H54 (cell line): ENCODE measurements around the gene KATNIP.
"Not testable (repeated sequence)": the region's sequence is repeated elsewhere in the genome, so short reads cannot be mapped to it uniquely, and the experiment has no call there.

ENCODE experiments used
- DNase-seq: peaks from one replicate; pipeline ENCODE4 v3.0.0; 2011; ENCODE audit warnings: low spot score, mixed read lengths; ENCODE audit not compliant: insufficient read length
- FAIRE-seq: peaks from 3 replicates; lab custom pipeline; 2011; peaks lifted over from hg19 to GRCh38; lab: Jason Lieb, UNC
- POLR2A ChIP-seq: IDR thresholded peaks from 2 replicates; pipeline ENCODE4 v1.6.1; 2011; ENCODE audit warnings: low read depth, mild to moderate bottlenecking, low read length

The KATNIP gene

DNA sequence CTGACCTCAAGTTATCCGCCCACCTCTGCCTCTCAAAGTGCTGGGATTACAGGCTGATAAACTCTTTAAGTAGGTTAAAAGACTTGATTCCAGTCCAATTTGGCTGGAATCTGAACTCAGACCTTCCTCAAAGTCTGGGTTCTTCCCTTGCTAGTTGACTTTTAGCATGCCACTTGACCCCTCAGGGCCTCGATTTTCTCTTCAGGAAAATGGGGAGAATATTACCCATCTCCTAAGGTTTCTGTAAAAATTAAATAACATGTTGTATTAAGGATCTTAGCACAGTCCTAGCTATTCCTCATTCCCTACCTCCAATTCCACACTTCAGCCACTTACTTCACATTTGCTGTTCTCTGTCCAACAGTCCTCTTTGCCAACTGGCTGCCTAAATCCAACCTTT, 2.1 kb upstream of the KATNIP start:
- FAIRE-seq: no peak

DNA sequence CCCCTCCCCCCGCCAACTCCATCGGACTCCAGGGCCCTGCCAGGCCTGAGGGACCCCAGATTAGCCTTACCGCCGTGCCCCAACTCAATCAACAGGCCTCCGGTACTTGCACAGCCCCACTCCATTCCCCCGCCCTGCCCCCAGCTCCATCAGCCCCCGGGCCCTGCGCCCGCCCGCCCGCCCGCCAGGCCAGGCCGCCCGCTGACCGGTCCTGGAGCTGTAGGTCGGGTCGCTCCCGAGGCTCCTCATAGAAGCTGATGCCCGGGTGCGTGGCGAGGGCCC, 539 bp upstream of the KATNIP start:
- DNase-seq (no peak), FAIRE-seq (no peak)
- TF ChIP-seq POLR2A: no peak

More for the DNA sequence above, 2.1 kb upstream of the KATNIP start:
- DNase-seq: no peak
- no peak for TF ChIP-seq POLR2A

DNA sequence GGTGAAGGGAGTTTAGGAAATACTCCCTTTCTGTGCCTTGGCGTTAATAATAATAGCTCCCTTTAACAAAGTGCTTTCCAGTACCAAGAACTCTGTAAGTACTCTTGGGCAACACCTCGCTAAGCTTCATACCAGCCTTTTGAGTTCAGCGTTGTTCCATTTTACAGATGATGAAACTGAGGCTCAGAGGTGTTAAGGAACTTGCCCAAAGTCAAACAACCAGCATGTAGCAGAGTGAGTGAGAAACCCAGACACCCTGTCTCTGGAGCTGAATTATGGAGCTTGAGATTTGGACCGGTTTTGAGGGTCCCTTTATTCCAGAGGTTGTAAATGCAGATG, 607 bp downstream of the KATNIP start:
- TF ChIP-seq POLR2A: no peak
- DNase-seq (no peak), FAIRE-seq (no peak)

DNA sequence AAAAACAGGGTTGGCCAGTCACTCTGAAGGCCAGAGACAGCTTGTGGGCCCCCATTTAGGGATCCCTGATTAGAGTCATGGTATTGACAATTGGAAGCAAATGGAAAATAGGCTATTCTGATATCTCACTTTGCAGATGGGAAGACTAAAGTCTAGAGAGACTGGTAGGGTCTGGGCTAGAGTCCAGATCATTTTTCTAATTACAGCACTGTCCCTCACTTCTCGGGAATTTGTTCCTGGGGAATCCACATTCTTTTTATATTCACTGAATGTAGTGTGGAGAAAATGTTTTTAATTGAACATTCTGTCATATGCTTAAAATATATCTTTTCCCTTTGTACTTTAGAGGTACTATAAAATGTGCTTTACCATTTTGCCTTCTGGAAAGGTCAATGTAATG, 1.1 kb downstream of the KATNIP start:
- TF ChIP-seq POLR2A: no peak
- DNase-seq (no peak), FAIRE-seq (no peak)

DNA sequence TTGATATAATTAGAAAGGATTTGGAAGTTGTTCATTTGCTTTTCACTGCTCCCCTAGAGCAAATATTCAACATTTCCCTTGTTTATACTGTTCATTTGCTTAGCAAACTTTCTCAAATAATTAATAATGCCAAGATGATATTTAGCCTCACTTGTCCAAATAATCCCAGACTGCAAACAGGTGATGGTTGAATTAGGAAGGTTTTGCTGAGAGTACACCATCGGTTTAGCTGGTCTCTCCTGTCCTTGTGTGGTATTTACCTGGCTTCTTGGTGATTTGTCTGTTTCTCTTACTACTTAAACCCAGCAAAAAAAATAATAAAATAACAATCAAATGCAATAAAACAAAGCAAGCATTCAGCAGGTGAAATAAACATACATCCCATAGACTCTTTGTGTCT, 6.5 kb downstream of the KATNIP start:
- no peak for FAIRE-seq
- TF ChIP-seq POLR2A: no peak
- no peak for DNase-seq

DNA sequence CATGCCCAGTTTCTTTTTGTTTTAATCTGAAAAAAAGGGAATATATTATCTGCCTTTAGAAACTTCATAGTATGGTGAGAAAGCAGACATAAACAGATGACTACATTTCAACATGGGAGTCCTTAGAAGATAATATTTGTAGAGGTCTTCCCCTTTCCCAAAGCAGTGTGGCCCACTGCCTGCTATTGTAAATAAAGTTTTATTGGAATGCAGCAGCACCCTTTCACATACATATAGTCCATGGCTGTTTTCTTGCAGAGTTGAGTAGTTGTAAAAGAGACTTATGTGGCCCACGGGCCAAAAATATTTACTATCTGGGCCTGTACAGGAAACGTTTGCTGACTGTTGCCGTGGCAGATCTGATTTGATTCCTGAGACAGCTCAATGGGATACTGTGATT, 8.5 kb downstream of the KATNIP start:
- no peak for TF ChIP-seq POLR2A
- FAIRE-seq: no peak
- DNase-seq: no peak

DNA sequence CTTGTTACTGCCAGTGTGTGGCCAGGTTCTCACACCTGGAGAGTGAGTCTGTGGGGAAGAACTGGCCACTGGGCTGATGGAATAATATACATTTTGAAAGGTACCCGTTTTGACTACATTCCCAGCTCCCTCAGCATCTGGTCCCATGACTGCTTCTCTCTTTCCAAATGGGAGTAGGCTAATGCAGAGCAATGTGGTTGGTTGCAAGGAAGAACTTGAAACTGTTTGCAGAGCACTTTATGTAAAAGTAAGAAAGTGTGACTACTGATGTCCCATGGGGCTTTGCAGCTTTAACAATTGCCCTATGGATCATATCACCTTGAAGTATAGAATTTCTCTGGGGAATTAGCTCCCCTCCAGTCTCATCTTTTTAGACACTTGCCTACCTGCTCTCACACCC, 9.0 kb downstream of the KATNIP start:
- TF ChIP-seq POLR2A: no peak
- FAIRE-seq (no peak), DNase-seq (no peak)

DNA sequence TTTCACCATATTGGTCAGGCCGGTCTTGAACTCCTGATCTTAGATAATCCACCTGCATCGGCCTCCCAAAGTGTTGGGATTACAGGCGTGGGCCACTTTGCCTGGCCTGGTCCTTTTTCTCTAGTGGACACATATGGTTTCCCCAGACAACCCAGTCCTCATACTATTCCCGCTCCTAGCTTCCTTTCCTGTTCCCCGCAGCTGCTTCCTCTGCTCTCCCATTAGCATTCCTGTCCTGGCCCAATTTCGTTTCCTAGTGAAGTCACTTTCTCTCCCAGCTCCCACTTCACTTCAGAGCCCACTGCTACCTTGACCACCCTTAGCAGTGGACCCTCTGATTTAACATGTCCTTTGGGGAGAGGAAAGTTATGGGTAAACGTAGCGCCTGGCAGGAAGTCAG, 11.3 kb downstream of the KATNIP start:
- DNase-seq: no peak
- FAIRE-seq: no peak
- no peak for TF ChIP-seq POLR2A

DNA sequence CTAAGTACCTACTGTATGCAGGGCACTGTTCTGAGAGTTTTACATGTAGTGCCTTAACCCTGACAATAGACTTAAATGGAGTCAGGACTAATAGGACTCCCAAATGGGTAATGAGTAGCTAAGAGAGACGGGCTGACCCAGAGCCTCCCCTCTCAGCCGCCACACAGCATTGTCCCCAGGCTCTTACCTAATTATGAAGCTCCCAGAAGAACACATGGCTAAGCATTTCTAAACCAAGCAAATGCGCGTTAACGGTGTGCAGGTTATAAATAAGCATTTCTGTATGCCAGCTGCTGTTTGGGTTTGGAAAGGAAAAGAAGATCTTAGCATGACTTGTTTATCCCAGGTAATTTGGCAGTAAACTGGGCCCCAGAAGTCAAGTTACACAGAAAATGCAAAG, 14.3 kb downstream of the KATNIP start:
- no peak for TF ChIP-seq POLR2A
- no peak for DNase-seq
- FAIRE-seq: no peak

DNA sequence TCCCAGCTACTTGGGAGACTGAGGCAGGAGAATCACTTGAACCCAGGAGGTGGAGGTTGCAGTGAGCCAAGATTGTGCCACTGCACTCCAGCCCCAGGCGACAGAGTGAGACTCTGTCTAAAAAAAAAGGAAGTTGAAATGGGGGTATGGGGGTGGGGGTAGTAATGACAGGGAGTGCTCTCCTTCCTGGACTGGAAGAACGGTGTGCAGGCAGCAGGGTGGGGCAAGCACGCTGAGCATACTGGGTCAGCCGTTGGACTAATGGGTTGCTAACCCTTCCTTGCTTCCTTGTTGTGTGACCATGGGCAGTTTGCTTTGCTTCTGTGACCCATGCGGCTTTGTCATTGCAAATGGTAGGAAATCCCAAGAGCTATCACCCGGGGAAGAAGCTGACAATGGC, 16.5 kb downstream of the KATNIP start:
- TF ChIP-seq POLR2A: no peak
- FAIRE-seq (no peak), DNase-seq (no peak)

DNA sequence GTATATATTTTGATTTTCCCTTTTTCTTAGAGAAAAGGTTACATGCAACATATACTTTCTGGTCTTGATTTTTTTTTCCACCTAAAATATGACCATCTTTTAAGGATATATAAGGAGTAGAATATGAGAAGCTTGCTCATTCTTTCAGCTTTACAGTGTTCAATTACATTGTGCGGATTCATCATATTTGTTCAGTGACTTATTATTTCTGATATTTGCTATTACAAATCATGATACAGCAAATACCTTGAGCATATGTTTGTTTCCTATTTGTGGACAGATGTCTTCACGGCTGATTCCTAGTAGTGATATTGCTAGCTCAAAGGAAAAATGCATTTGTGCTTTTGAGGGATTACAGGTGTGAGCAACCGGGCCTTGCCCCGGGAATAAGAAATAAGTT, 18.1 kb downstream of the KATNIP start:
- DNase-seq (no peak), FAIRE-seq (no peak)
- no peak for TF ChIP-seq POLR2A

DNA sequence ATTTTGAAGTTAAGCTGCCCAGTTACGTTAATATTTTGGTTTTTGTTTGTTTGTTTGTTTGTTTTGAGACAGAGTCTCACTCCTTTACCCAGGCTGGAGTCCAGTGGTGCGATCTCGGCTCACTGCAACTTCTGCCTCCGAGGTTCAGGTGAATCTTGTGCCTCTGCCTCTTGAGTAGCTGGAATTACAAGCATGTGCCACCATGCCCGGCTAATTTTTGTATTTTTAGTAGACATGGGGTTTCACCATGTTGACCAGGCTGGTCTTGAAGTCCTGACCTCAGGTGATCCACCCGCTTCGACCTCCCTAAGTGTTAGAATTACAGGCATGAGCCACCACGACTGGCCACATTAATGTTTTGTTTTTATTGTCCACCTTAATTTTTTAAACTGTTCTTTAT, 21.0 kb downstream of the KATNIP start:
- DNase-seq, FAIRE-seq: not testable (repeated sequence)

DNA sequence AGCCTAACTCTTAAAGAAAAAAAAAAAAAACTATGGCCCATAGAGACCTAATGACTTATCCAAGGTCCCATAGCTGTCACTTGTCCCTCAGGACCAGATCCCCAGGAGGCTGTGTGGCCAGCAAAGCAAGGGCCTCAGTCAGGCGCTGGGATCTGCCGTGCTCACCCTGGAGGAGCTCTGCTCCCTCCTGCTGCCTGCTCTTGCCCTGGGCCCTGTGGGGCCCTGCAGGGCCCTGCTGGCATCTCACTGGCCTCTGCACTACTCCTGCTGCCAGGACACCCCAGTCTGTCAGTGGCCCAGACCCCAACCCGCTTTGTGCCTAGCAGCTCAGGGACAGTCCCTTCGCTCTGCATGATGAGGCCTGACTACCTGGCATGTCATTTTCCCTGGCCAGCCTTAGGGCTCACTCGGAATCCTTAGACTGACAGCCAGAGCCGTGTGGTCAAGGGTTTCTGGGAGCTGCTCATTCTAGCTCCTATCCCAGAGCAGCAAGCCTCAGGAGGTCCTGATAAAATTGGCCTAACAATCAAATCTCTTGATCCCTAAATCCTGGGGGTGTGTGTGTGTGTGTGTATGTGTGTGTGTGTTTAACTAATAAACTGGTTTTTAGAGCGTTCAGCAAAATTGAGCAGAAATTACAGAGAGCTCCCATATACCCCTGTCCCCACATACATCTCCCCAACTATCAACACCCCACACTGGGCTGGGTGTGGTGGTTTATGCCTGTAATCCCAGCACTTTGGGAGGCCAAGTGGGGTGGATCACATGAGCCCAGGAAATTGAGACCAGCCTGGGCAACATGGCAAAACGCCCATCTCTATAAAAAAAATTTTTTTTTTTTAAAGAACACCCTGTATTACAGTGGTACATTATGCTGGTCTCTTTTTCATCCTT, 21.7 kb downstream of the KATNIP start:
- DNase-seq (no peak), FAIRE-seq (no peak)
- no peak for TF ChIP-seq POLR2A

DNA sequence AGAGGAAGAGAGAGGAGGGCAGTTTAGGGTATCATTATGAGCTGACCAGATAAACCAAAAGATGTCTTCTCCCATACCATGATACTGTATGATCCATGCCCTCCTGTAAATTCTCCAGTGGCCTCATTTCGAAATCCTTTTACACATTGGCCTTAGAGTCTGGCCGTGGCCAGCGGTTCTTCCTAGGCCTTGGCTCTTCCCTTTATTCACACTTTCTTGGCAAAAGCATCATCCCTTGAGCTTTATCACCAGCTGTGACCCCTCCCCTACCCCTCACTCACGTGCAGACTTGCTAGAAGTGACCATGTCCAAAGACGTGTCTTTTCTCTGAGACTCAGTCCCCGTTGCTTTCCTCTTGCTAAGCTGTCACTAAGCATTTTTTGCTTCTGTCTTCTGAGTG, 22.8 kb downstream of the KATNIP start:
- no peak for TF ChIP-seq POLR2A
- FAIRE-seq (no peak), DNase-seq (no peak)

DNA sequence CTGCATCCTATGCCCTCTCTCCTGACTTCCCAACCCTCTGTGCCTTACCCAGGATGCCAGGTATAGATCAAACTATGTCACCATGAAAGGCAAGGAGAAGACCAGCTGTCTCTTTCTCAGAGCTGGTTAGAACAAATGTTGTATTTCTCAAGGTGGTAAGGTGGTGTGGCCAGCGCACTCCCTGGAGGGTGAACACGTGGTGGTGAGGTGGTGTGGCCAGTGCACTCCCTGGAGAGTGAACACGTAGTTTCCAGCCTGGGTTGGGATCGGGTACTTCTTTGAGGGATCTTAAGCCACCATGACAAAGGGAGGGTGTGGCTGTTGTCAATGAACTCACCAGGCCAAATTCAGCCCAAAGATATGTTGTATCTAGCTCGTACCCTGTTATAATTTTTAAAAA, 26.8 kb downstream of the KATNIP start:
- DNase-seq: no peak
- TF ChIP-seq POLR2A: no peak
- no peak for FAIRE-seq

DNA sequence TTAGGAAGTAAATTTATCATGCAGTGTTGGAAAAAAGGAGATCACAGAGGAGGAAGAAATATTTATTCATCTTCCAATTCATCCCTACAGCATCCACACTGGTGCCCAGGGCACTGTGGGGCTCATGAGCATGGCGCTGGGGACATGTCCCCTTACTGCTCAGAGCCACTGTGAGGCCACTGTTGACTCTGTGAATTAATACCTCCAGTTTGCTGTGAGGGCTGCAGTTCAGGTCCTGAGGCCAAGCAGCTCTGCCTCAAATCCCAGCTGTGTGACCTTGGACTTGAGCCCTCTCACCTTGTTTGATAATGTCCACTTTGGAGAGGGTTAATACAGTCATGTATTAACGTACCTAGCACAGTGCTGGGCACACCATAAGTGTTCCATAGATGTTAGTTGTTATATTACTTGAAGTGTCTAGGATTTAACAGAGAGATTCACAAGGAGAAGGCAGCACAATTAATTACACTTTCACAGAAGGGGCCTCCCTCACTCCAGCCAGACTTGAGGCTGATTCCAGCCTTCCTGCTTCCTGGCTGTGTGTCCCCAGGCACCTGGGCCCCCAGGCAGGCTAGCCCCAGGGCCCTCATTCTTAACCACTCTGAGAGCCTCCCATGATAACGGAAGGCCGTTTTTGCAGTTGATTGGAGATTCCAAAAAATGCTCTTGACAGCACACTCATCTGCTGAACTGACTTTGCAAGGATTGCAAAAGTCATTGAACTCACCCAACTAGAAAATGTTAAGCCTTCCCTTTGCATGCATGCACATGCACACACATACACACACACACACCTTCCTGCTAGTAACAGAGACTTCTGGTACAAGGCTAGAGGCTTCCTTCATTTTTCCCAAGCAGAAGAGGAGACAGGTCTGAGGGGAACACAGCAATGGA, 29.4 kb downstream of the KATNIP start:
- no peak for TF ChIP-seq POLR2A
- DNase-seq (no peak), FAIRE-seq (no peak)
